NCI-H345 (cell line): ENCODE results near the gene FERMT3.

Source experiments
- DNase-seq: peaks from one replicate; lab custom pipeline; 2025; lab: John Stamatoyannopoulos, UW

The FERMT3 gene

DNA sequence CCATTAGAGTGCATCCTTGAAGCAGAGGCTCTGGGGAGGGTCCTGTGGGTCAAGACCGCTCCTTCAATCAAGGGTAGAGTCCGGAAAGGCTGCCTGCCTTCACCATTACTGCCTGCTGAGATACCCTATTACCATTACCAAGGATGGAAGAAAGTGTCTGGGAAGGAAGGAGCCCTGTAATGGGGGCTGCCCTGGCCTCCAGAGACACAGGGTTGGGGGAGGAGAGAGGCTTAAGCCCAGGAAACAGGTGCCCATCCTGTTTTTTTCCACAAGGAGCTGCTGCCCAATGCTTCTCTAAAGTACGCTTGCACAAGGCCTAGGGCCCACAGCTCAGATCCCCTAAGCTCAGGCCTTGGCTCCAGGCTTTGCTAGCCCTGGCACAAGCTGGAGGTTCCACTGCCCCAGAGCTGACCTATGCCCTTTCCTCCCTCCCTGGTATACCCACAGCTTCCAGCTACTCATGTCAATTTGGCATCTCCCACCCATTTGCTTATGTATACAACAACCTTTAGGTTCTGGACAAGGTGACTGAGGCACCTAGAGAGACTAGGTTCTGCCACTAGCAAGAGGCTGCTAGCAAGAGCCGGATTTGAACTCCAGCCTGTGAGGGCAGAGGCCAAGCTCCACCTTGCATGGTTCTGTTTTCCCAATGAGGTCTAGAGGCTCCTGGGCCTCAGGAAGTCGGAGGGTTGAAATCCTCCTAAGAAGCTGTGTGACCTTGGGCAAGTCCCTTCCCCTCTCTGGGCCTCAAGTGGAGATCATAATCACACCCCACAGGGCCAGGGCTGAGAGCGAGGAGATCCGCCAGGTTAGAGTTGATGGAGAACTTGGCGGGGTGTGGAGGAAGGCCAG is 43.3 kb downstream of the FERMT3 start:
- no peak for DNase-seq

- DNase-seq = peak; percentile 53
These were observed 44.0 kb downstream of the FERMT3 start for GRCh38 chr11:64250415-64251015.

DNA sequence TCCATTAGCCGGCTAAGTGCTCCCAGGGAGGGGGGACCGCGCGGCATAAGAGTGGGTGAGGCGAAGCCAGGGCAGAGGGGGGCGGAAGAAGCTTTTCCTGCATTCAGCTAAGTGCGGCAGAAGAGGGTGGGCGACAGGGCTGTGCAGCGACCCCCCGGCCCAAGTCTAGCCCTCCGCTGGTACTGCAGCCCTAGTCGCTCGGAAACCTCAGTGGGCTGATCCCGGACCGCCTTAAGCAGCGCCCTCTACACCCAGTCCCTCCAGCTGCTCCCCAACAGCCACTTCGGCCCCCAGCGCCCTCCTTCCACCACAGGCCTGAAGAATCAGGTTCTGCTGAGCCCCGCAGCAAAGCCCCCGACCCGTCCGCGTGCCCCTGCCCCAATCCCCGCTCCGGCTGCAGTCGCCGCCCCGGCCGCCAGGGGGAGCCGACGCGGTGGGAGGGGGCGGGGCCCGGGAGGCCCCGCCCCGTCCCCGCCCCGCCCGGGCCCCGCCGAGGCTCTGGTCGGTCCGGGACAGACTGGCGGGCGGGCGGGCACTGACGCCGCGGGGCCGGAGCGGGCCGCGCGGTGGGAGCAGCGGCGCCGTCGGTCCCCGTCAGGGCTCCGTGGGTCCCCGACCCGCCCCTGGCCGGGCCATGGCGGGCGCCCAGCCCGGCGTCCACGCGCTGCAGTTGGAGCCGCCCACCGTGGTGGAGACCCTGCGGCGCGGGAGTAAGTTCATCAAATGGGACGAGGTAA is 44.7 kb downstream of the FERMT3 start, which contains the start of gene PLCB3:
PLCB3 (plus strand) TSS at position 515 of the 737 bp plus-strand sequence; CDS start at position 635, 120 bp downstream.
- DNase-seq = peak; percentile 47

DNA sequence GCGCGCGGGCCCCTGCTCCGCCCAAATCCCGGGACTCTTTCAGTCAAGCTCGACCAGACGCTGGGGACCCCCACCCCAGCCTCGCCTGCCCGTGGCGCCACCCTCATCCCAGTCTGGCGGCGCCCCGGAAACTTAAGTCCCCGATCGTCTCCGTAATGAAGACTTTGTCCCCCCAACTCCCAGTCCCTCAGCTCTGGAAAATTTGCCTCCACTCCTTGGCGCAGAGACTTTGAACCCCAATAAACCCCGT is 45.2 kb downstream of the FERMT3 start:
- DNase-seq = no peak

DNA sequence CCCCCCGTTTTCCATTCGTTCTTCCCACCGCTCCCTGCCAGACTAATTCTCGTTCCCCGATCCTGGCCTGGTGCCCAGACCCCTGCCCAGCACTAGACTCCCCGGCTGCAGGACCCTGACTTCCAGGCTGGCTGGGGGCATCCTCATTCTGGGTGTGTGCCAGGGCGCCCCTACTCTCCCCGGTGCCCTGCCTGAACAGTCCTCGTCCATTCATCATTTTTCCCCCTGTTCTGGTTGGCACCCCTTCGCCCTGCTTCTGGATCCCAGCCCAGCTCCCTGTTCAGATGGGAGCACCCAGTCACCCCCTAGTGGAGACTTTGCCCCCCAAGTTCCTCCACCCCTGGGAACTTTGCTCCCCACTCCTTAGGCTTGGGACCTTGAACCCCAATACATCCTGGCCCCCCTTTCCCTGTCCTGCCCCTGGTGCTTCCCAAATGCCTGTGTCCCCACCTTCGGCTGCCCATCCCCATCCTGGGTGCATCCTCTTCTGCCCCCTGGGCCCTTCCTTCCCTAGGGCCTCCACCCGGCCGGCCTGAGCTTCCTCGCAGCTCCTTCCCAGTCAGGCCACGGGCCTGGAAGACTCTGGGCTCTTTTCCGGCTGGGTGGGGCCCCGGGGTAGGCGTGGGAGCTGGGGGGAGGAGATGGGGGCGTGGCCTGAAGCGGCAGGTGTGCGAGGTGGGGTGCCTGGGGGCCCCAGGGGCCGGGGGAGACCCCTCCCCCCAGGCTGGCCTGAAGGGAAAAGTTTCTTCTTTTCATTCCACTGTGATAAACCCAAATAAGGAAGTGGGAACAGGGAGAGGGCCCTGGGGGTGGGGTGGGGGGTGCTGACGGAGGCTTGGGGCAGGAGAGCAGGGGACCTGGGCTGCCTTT is 45.7 kb downstream of the FERMT3 start:
- DNase-seq = peak; percentile 28

DNA sequence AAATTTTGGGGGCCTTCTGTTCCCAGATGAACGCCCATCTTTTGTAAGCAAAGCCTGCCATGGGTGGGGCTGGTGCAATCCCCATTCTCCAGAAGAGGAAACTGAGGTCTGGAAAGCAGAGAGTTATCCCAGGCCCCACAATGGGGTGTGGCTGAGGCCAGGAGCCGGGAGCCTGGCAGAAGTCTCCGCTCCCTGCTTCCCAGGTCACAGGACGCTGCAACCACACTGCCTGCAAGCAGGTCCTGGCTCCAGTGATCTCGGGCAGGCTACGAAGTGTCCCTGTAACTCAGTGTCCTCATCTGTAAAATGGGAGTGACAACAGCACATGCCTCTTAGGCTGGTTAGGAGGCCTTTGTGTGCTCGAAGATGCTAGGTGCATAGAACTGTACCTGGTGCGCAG is 46.5 kb downstream of the FERMT3 start:
- DNase-seq = no peak

- DNase-seq = no peak
These were observed 47.0 kb downstream of the FERMT3 start for GRCh38 chr11:64253481-64253880.

- DNase-seq = no peak
These were observed 47.8 kb downstream of the FERMT3 start for GRCh38 chr11:64254326-64254725.

DNA sequence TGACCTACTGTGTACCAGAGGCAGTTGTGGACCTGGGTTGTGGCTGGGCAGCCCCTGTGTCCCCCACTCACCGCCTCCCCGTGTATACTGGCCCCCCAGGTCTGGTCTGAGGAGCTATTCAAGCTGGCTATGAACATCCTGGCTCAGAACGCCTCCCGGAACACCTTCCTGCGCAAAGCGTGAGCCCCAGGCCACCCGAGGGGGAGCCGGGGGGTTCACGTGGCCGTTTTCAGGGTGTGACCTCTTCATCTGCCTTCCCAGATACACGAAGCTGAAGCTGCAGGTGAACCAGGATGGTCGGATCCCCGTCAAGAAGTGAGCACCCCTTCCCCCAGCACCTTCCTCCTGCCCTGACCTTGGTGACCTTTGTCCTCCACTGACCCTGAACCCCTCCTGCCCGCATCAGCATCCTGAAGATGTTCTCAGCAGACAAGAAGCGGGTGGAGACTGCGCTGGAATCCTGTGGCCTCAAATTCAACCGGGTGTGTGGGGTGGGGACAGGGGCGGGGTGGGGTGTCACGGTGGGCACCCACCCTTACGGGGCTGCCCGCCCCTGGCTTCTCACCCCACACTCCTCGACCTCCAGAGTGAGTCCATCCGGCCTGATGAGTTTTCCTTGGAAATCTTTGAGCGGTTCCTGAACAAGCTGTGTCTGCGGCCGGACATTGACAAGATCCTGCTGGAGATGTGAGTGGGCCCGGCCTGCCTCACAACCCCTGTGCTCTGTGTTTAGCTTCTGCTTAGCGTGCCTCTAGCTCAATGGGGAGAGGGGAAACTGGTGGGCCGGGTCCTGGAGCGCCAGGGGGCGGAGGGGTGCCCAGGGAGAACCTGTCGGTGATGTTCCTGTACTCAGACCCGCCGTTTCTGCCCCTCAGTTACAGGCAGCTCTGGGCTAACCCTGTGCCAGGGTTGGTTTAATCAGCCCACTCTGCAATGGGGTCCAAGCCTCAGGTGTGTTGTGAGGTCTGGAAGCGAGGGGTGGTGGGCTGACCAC is 48.9 kb downstream of the FERMT3 start:
- no peak for DNase-seq

DNA sequence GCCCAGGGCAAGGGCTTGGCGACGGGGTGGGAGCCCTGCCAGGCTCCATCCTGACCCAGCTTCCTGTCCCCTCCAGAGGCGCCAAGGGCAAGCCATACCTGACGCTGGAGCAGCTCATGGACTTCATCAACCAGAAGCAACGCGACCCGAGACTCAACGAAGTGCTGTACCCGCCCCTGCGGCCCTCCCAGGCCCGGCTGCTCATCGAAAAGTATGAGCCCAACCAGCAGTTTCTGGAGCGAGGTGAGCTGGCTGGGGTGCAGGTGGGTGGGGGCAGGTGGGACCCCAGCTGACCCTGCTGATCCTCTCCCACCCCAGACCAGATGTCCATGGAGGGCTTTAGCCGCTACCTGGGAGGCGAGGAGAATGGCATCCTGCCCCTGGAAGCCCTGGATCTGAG is 49.8 kb downstream of the FERMT3 start:
- DNase-seq = no peak

DNA sequence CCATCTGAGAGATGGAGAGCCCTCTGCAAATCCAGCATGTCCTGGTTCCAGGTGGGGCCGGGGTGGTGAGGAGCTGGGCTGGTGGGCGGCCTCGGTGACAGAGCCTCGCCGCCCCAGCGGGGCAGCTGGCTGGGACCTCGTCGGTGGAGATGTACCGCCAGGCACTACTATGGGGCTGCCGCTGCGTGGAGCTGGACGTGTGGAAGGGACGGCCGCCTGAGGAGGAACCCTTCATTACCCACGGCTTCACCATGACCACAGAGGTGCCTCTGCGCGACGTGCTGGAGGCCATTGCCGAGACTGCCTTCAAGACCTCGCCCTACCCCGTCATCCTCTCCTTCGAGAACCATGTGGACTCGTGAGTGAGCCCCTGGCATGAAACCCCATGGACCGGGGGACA is 51.8 kb downstream of the FERMT3 start:
- DNase-seq = no peak

DNA sequence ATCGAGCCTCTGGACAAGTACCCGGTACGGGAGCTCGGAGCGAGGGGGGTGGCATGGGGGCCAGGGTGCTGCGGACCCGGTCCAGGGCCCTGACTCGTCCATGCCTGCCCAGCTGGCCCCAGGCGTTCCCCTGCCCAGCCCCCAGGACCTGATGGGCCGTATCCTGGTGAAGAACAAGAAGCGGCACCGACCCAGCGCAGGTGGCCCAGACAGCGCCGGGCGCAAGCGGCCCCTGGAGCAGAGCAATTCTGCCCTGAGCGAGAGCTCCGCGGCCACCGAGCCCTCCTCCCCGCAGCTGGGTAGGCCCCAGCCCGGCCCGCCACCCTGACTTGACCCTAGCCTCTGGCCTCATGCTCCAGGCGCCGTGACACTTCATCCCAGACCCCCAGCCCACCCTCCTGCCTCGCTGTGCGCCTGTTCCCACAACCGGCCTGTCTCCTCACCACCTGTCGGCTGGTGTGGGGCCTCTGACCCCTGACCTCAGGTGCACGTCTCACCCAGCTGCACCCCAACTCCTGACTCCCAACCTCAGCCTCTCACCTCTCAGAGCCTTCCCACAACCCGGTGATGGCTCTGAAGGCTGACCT is 52.5 kb downstream of the FERMT3 start:
- DNase-seq = no peak

DNA sequence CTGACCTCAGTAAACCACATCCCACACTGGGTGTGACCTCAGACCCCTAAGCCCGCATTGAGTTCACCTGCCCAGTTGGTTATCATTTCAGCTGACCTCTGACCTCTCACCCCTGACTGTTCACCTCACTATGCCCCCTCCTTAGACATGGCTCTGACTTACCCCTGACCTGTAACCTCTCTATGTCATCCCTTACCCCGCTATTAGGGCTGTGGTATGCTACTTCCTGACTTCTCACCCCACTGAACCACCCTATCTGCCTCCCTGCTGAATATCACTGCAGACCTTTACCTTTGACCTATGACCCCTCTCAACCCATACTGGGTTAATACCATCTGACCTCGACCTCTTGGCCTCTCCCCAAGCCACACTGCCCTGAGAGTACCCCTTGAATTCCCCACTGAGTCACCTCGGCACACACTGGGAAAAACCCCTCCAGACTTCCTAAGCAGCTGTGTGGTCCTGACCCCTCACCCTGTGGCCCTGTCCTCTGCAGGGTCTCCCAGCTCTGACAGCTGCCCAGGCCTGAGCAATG is 53.1 kb downstream of the FERMT3 start:
- DNase-seq = no peak

GRCh38 chr11:64260147-64260708 is 53.7 kb downstream of the FERMT3 start:
- no peak for DNase-seq

DNA sequence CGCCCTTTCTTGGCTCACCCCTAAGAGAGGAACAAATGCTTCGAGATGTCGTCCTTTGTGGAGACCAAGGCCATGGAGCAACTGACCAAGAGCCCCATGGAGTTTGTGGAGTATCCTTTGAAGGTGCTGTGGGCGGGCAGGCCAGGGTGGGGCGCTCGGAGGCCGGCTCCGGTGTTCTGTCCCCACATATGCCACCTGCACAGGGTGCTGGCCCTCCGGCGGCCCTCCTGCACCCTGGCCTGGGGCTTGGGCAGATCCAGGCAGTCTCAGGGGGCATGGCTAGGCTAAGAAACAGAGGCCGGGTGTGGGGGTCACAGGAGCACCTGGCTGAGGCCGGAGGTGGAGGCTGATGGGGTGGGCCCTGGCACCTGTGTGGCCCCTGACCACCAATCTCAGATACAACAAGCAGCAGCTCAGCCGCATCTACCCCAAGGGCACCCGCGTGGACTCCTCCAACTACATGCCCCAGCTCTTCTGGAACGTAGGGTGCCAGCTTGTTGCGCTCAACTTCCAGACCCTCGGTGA is 55.1 kb downstream of the FERMT3 start:
- DNase-seq = no peak

DNA sequence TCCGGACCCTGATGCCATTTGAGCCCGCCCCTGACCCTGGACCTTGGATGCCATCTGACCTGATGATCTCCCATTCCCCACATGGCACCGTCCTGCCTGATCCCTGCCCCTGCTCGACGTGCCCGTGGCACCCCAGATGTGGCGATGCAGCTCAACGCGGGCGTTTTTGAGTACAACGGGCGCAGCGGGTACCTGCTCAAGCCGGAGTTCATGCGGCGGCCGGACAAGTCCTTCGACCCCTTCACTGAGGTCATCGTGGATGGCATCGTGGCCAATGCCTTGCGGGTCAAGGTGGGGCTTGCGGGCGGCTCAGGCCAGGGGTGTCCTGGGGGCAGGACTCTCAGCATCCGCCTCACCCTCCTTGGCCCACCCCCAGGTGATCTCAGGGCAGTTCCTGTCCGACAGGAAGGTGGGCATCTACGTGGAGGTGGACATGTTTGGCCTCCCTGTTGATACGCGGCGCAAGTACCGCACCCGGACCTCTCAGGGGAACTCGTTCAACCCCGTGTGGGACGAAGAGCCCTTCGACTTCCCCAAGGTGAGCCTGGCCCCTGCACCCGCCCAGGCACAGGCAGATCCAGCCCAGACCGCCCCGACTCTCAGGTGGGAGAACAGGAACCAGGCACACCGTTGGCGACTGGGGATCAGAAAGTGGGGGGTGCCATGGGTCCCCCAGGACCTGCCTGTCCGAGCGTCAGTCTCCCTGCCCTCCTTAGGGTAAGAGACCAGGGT is 55.9 kb downstream of the FERMT3 start:
- no peak for DNase-seq

DNA sequence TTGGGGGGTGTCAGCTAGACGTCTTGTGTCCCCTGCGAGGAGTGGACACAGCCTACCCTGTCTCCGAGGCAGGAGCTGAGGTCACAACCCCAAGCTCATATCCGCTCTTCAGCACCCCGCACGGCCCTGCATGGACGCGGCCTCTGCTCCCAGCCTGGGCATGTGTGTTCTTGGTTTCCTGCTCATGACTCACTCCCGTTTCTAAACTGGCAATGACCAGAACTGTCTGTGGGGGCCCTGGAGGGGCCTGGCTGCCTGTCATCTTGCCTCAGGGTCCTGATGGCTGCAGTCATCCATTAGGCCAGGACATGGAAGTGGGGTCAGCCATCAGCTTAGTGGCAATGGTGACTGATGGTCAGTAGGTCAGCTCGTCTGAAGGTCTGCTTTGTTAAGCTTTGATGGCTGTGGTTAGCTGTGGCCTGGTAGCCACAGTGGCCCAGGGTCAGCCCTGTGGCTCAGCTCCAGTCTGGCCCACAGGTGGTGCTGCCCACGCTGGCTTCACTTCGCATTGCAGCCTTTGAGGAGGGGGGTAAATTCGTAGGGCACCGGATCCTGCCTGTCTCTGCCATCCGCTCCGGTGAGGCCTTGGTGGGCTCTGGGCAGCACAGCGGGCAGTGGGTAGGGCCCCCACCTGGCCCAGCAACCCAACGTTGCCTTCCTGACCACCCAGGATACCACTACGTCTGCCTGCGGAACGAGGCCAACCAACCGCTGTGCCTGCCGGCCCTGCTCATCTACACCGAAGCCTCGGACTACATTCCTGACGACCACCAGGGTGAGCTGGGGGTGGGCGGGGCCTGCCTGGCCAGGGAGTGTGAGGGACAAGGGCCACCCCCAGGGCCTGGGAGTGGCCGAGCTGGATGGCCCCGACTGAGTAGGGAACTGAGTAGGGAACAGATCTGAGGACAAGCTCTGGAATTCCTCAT is 56.8 kb downstream of the FERMT3 start:
- DNase-seq = no peak

DNA sequence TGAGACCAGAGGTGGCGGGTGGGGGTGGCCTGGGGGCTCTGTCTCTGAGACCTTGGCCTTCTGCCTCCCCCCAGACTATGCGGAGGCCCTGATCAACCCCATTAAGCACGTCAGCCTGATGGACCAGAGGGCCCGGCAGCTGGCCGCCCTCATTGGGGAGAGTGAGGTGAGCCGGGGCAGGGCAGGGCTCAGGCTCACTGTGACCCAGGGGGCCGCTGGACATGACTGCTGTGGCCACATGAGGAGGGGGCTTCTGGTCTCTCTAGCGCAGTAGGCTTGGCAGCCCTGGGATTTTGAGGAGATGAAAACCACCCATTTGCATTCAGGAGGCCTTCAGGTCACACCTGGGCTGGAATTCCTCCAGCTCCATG is 57.4 kb downstream of the FERMT3 start:
- no peak for DNase-seq
